Measurements from ENCODE around the gene KIF2B. TPM values are rescaled to one million over a fixed set of nuclear protein-coding genes. Genes with fewer than 3 reads are reported as not detected.

Gene KIF2B
- total and polyA plus RNA-seq, 2 of the 4 experiments (the other 2 are of a cell fraction): not detected

DNA sequence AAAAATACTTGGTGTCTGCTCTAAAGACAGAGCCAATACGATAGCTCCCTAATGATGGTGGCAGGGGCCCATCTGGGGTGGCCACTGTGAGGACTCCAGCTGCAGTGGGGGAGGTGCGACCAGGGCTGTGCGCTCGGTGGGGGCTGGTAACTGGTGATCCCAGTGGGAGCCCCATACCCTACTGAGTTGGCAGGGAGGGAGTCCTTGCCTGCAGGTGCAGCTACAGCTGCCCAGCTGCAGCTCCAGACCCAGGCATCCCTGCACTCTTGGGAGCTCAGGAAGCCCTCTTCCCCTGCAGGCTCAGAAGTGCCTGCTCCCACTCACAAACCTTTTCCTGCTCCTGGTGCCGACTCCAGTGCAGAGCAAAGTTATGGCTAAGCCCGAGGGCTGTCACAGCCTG lies 31.2 kb upstream of the KIF2B start:
- Histone ChIP-seq H4K20me1 (ENCODE audit: insufficient read depth, low read length) (no peaks in the 10 kb centered on the region), H4K5ac (ENCODE audit: low read depth, low read length) (no peak overlapping the region), H2AFZ (replicated peaks; ENCODE audit: low read length, poor library complexity) (no peak overlapping the region), H3K4ac (ENCODE audit: low read depth, low read length) (no peak overlapping the region), H2BK5ac (ENCODE audit: low read depth, low read length, poor library complexity, severe bottlenecking) (no peak overlapping the region), H3K9me1 (ENCODE audit: insufficient read depth, low read length) (no peaks in the 10 kb centered on the region), H3K14ac (replicated peaks; ENCODE audit: low read depth, low read length) (no peak overlapping the region), H3K79me1 (ENCODE audit: low read depth in 1 of 2, low read length in 2 of 2) (no peaks in the 10 kb centered on the region), H2AK5ac (ENCODE audit: low read depth, low read length) (no peak overlapping the region), H2BK20ac (ENCODE audit: low read depth, low read length) (no peak overlapping the region), H3K18ac (ENCODE audit: low read depth, low read length) (no peak overlapping the region), H3K4me3 (ENCODE audit: insufficient read depth, low read depth, low read length) (no peak overlapping the region), H4K8ac (ENCODE audit: low read depth in 2 of 2, low read length in 2 of 2) (no peak overlapping the region), H3K56ac (ENCODE audit: extremely low read depth, insufficient read depth, low read length) (no peak overlapping the region), H3K9me3 (ENCODE audit: control insufficient read depth, insufficient read depth, low read length) (peaks cover 17% of the 10 kb centered on the region), H3K36me3 (ENCODE audit: control insufficient read depth, insufficient read depth, low read length) (no peaks in the 10 kb centered on the region), H4K91ac (ENCODE audit: insufficient read depth, low read depth, low read length) (no peak overlapping the region), H2BK120ac (ENCODE audit: low read depth, low read length) (no peak overlapping the region), H3K4me1 (ENCODE audit: control insufficient read depth, insufficient read depth, low read length) (no peaks in the 10 kb centered on the region), H2BK15ac (ENCODE audit: low read depth, low read length) (no peak overlapping the region), H3K4me2 (ENCODE audit: low read depth, low read length) (no peak overlapping the region), H3K27ac (ENCODE audit: insufficient read depth, low read length) (no peak overlapping the region), H2AK9ac (replicated peaks; ENCODE audit: low read depth, low read length, poor library complexity) (no peak overlapping the region), H3K9ac (ENCODE audit: low read depth, low read length) (no peak overlapping the region), H3K23ac (ENCODE audit: low read depth, low read length) (no peak overlapping the region), H3K27me3 (ENCODE audit: control insufficient read depth, insufficient read depth, low read length) (no peaks in the 10 kb centered on the region)
- BruUV-seq (replicated peaks): no TSS peak
- intact Hi-C loops (cut with micrococcal nuclease): no loop called here
- TF ChIP-seq RCOR1 (IDR thresholded peaks at IDR 0.05; ENCODE audit: insufficient replicate concordance, low read length) (no peak), USF2 (IDR thresholded peaks at IDR 0.05; ENCODE audit: low read depth, low read length) (no peak), CTCF (conservative IDR thresholded peaks at IDR 0.05; ENCODE audit: low read depth, low read length) (no peak), CHD1 (IDR thresholded peaks at IDR 0.05; ENCODE audit: low read depth, low read length) (no peak), MXI1 (IDR thresholded peaks at IDR 0.05; ENCODE audit: borderline replicate concordance, low read depth, low read length) (no peak), BHLHE40 (IDR thresholded peaks at IDR 0.05; ENCODE audit: low read depth, low read length) (no peak), FOS (IDR thresholded peaks at IDR 0.05; ENCODE audit: low read depth, low read length) (no peak)
- ATAC-seq (ENCODE audit: low read depth) (no peak), DNase-seq (no peak)
- in situ Hi-C loops (cut with MboI; ENCODE audit: low sequenced_read_pairs): no loop called here
- dilution Hi-C loops (cut with HindIII; ENCODE audit: low sequenced_read_pairs, unreplicated experiment): no loop called here
- ChIA-PET CTCF (no interaction called here), POLR2A (ENCODE audit: unreplicated experiment) (no interaction called here)
- 38% methylated on average over 1 of the region's 6 CpGs; no CpG with 5 or more reads in 1 of the 2 experiments for WGBS, 2 experiments (ENCODE audit: extremely low coverage in 2 of 2, insufficient read length in 1 of 2)
